Hepatocyte (in vitro differentiated cells): ENCODE measurements around the gene DUSP14.

Experiments
- EZH2 ChIP-seq: fragments of 200-600 bp; sonication (generic); IDR thresholded peaks from 2 replicates; pipeline ENCODE4 v1.6.1; 2016; ENCODE audit warnings: antibody characterized with exemption, mild to moderate bottlenecking, borderline replicate concordance
- EZH2phosphoT487 ChIP-seq: fragments of 200-600 bp; sonication (generic); IDR thresholded peaks from one replicate; pipeline ENCODE4 v1.6.1; 2018; ENCODE audit warnings: antibody characterized with exemption, mild to moderate bottlenecking, low read depth, moderate library complexity; ENCODE audit not compliant: unreplicated experiment, severe bottlenecking
- TF ChIP-seq, protein P1 (sequence below): fragments of 200-600 bp; sonication (generic); IDR thresholded peaks from 2 replicates; pipeline ENCODE4 v1.5.1; 2016; ENCODE audit warnings: antibody characterized with exemption, mild to moderate bottlenecking; ENCODE audit not compliant: poor library complexity

DNA sequence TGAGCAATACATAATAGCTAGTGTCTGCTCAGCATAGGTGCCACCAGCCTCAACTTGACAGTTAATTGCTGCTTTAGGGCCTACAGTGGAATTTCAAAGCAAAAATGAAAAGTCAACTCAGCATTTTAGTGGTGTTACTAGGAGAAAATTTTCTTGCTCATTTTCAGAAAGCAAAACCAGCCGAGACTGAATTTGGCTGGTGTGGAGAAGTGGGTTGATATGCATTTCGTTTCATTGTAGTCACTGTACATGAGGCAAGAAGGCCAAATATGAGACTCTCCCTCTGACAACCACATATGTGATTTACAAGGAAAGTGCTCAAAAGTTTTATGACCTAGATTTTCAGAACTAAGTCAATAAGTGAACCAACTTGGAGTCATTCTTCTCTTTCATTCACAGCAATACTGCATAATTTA, 54.0 kb downstream of the DUSP14 start:
- TF ChIP-seq, protein P1, sequence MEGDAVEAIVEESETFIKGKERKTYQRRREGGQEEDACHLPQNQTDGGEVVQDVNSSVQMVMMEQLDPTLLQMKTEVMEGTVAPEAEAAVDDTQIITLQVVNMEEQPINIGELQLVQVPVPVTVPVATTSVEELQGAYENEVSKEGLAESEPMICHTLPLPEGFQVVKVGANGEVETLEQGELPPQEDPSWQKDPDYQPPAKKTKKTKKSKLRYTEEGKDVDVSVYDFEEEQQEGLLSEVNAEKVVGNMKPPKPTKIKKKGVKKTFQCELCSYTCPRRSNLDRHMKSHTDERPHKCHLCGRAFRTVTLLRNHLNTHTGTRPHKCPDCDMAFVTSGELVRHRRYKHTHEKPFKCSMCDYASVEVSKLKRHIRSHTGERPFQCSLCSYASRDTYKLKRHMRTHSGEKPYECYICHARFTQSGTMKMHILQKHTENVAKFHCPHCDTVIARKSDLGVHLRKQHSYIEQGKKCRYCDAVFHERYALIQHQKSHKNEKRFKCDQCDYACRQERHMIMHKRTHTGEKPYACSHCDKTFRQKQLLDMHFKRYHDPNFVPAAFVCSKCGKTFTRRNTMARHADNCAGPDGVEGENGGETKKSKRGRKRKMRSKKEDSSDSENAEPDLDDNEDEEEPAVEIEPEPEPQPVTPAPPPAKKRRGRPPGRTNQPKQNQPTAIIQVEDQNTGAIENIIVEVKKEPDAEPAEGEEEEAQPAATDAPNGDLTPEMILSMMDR, result no peak
- TF ChIP-seq EZH2 (no peak), EZH2phosphoT487 (no peak)
